GM12872 (cell line): ENCODE results near the gene SORCS2.

Experiments
- CTCF ChIP-seq: IDR thresholded peaks from 3 replicates; pipeline ENCODE4 v1.5.1; 2011; ENCODE audit warnings: low read depth, mild to moderate bottlenecking, low read length, moderate library complexity; ENCODE audit not compliant: insufficient read depth

Gene SORCS2

GRCh38 chr4:7425591-7426468, 233.5 kb downstream of the SORCS2 start:
- TF ChIP-seq CTCF: no peak

- TF ChIP-seq CTCF: no peak
Measured at GRCh38 chr4:7426525-7427171, 234.3 kb downstream of the SORCS2 start.

GRCh38 chr4:7427361-7427760, 235.0 kb downstream of the SORCS2 start:
- no peak for TF ChIP-seq CTCF

- no peak for TF ChIP-seq CTCF
Measured at GRCh38 chr4:7427831-7428260, 235.5 kb downstream of the SORCS2 start.

- no peak for TF ChIP-seq CTCF
Measured at GRCh38 chr4:7428261-7429068, 236.1 kb downstream of the SORCS2 start.

- TF ChIP-seq CTCF: no peak
Measured at GRCh38 chr4:7429069-7429416, 236.7 kb downstream of the SORCS2 start.

GRCh38 chr4:7429601-7430078, 237.3 kb downstream of the SORCS2 start:
- no peak for TF ChIP-seq CTCF
